SK-N-SH treated with all-trans-retinoic acid at 6 μM for 48 hours (cell line): ENCODE measurements around the gene GBX1.

ENCODE experiments used
- ATAC-seq: fragments of 200-7000 bp; cut with Tn5 transposase; 3 replicates; pipeline ENCODE4 v1.9.1; 2020; ENCODE audit warnings: mild to moderate bottlenecking, moderate library complexity
- ARNTL ChIP-seq: fragments of 450-650 bp; formaldehyde crosslinking; IDR thresholded peaks from 2 replicates; pipeline ENCODE4 v1.5.0; 2020; ENCODE audit warnings: low read depth, mild to moderate bottlenecking, moderate library complexity, borderline replicate concordance
- BACH2 ChIP-seq: fragments of 250-450 bp; sonication (Bioruptor Pico); IDR thresholded peaks from 2 replicates; pipeline ENCODE4 v1.9.0; 2021; ENCODE audit warnings: mild to moderate bottlenecking, borderline replicate concordance
- CREB5 ChIP-seq: fragments of 250-450 bp; sonication (Bioruptor Pico); IDR thresholded peaks from 2 replicates; pipeline ENCODE4 v1.5.1; 2020; ENCODE audit warnings: low read depth, mild to moderate bottlenecking, moderate library complexity
- CSRNP3 ChIP-seq: fragments of 250-450 bp; sonication (Bioruptor Pico); IDR thresholded peaks from 2 replicates; pipeline ENCODE4 v1.5.1; 2021; ENCODE audit warnings: mild to moderate bottlenecking, moderate library complexity
- GLIS3 ChIP-seq: fragments of 250-450 bp; sonication (Bioruptor Pico); IDR thresholded peaks from 2 replicates; pipeline ENCODE4 v1.5.0; 2020; ENCODE audit warnings: mild to moderate bottlenecking, moderate library complexity
- ISL1 ChIP-seq: fragments of 250-450 bp; sonication (Bioruptor Pico); IDR thresholded peaks from 2 replicates; pipeline ENCODE4 v2.1.2; 2022; ENCODE audit warnings: mild to moderate bottlenecking, moderate library complexity
- OSR1 ChIP-seq: fragments of 250-450 bp; sonication (Bioruptor Pico); IDR thresholded peaks from 2 replicates; pipeline ENCODE4 v1.8.0; 2022; ENCODE audit warnings: moderate library complexity, mild to moderate bottlenecking, inconsistent platforms
- PPARA ChIP-seq: fragments of 250-450 bp; sonication (Bioruptor Pico); IDR thresholded peaks from 2 replicates; pipeline ENCODE4 v1.5.0; 2020; ENCODE audit warnings: mild to moderate bottlenecking, borderline replicate concordance
- RARB ChIP-seq: fragments of 250-450 bp; sonication (Bioruptor Pico); IDR thresholded peaks from 2 replicates; pipeline ENCODE4 v1.8.0; 2021; ENCODE audit warnings: mild to moderate bottlenecking, moderate library complexity
- SNAI2 ChIP-seq: fragments of 250-450 bp; sonication (Bioruptor Pico); IDR thresholded peaks from 2 replicates; pipeline ENCODE4 v1.5.0; 2020; ENCODE audit warnings: mild to moderate bottlenecking, moderate library complexity
- TCF4 ChIP-seq: fragments of 250-450 bp; sonication (Bioruptor Pico); IDR thresholded peaks from 2 replicates; pipeline ENCODE4 v1.8.0; 2021; ENCODE audit warnings: mild to moderate bottlenecking, moderate library complexity, borderline replicate concordance
- ZFP3 ChIP-seq: fragments of 250-450 bp; sonication (Bioruptor Pico); IDR thresholded peaks from 2 replicates; pipeline ENCODE4 v1.5.0; 2020; ENCODE audit warnings: mild to moderate bottlenecking, moderate library complexity
- ZFP30 ChIP-seq: fragments of 450-650 bp; formaldehyde crosslinking; IDR thresholded peaks from 2 replicates; pipeline ENCODE4 v1.5.0; 2022; ENCODE audit warnings: mild to moderate bottlenecking, moderate library complexity
- ZNF70 ChIP-seq: fragments of 450-650 bp; formaldehyde crosslinking; IDR thresholded peaks from 2 replicates; pipeline ENCODE4 v1.5.0; 2020; ENCODE audit warnings: mild to moderate bottlenecking, moderate library complexity
- TF ChIP-seq, protein P1 (sequence below): fragments of 250-450 bp; sonication (Bioruptor Pico); IDR thresholded peaks from 2 replicates; pipeline ENCODE4 v1.5.0; 2020; ENCODE audit warnings: mild to moderate bottlenecking, moderate library complexity
- TF ChIP-seq, protein P2 (sequence below): fragments of 250-450 bp; sonication (Bioruptor Pico); IDR thresholded peaks from 2 replicates; pipeline ENCODE4 v1.8.0; 2020; ENCODE audit warnings: mild to moderate bottlenecking, moderate library complexity, borderline replicate concordance

Gene GBX1

DNA sequence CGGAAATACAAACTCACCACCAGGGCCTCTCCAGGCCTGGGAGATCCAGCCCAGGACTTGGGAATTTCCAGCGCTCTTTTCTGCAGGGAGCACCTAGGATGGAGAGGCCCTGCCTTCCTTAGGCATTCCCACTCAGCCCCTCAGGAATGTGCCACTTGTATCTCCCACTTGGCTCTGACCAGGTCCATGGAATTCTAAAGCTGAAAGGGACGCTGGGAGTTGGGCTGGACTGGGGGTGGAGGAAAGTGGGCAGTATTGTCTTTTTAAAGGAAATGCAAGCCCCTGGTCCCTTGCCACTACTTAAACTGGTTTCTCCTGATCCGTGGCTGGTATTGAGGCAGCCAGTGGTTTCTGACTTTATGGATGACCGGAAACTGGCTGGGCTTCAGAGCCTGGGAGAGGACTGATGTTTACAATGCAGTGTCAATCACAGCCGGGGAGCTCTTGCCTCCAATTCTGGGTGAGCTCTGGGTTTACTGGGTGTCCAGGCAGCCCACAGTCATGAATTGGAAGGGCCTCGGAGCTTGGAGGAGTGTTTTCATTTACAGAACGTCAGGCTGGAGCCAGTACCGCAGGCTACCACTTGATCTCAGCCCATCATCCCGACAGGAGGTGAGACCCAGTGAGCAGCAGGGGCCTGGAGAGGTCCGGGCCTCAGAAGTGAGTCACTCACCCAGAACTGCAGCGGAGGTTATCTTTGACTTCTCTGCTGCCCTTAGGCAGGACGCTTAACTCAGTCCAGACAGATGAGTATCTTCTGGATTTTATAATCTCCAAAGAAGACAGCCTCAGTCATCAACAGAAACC, 53.9 kb downstream of the GBX1 start:
- ATAC-seq = peak; percentile 83
- TF ChIP-seq OSR1 (no peak), ZFP3 (CRISPR knock-in tag) (no peak), TCF4 (peak; percentile 74; the same call in 1 of the 2 replicates), ISL1 (CRISPR knock-in tag) (peak; percentile 31; the same call in 1 of the 2 replicates), ZNF70 (CRISPR knock-in tag) (0 out of 2 replicates have a peak, but pooled peaks have one; percentile 46), ZFP30 (CRISPR knock-in tag) (no peak), SNAI2 (CRISPR knock-in tag) (no peak), GLIS3 (CRISPR knock-in tag) (no peak)
- TF ChIP-seq, protein P1, sequence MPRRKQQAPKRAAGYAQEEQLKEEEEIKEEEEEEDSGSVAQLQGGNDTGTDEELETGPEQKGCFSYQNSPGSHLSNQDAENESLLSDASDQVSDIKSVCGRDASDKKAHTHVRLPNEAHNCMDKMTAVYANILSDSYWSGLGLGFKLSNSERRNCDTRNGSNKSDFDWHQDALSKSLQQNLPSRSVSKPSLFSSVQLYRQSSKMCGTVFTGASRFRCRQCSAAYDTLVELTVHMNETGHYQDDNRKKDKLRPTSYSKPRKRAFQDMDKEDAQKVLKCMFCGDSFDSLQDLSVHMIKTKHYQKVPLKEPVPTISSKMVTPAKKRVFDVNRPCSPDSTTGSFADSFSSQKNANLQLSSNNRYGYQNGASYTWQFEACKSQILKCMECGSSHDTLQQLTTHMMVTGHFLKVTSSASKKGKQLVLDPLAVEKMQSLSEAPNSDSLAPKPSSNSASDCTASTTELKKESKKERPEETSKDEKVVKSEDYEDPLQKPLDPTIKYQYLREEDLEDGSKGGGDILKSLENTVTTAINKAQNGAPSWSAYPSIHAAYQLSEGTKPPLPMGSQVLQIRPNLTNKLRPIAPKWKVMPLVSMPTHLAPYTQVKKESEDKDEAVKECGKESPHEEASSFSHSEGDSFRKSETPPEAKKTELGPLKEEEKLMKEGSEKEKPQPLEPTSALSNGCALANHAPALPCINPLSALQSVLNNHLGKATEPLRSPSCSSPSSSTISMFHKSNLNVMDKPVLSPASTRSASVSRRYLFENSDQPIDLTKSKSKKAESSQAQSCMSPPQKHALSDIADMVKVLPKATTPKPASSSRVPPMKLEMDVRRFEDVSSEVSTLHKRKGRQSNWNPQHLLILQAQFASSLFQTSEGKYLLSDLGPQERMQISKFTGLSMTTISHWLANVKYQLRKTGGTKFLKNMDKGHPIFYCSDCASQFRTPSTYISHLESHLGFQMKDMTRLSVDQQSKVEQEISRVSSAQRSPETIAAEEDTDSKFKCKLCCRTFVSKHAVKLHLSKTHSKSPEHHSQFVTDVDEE (CRISPR knock-in tag) = peak; percentile 82; the same call in 1 of the 2 replicates

- ATAC-seq = peak; percentile 76
- TF ChIP-seq ARNTL (no peak), ZNF70 (CRISPR knock-in tag) (no peak)
- TF ChIP-seq, protein P2, sequence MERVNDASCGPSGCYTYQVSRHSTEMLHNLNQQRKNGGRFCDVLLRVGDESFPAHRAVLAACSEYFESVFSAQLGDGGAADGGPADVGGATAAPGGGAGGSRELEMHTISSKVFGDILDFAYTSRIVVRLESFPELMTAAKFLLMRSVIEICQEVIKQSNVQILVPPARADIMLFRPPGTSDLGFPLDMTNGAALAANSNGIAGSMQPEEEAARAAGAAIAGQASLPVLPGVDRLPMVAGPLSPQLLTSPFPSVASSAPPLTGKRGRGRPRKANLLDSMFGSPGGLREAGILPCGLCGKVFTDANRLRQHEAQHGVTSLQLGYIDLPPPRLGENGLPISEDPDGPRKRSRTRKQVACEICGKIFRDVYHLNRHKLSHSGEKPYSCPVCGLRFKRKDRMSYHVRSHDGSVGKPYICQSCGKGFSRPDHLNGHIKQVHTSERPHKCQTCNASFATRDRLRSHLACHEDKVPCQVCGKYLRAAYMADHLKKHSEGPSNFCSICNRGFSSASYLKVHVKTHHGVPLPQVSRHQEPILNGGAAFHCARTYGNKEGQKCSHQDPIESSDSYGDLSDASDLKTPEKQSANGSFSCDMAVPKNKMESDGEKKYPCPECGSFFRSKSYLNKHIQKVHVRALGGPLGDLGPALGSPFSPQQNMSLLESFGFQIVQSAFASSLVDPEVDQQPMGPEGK (CRISPR knock-in tag) = peak; percentile 74; the same call in 1 of the 2 replicates
These were observed 56.4 kb downstream of the GBX1 start for GRCh38 chr7:151110941-151111645.

DNA sequence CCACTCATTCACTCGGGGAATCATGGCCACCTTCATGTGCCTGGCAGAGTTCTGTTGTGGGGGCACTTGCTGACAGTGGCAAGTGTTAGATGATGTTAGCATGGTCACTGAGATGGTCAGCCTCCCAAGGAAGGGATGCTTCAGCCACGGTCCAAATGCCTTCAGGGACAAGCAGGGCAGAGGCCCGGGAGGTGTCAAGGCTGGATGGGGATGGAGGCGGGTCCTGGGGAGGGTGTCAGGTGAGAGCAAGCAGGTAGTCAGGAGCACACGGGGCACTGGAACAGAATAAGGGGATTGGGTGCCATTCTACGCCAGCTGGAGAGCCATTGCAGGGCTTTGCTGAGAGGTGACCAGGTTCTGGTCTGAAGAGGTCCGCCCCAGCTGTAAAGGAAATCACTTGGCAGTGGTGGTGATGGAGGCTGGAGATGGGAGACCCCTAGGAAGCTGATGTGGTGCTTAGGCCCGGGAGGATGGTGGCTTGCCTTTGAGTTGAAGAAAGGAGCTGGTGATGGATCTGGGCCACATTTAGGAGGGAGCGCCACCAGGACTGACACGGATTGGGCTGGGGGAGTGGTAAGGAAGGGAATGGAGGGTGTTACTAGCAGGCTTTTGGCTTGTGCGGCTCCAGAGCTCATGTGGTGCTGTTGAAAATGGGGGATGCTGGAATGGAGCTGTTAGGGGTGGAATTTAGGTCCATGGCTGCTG, 57.1 kb downstream of the GBX1 start:
- no peak for ATAC-seq
- no peak for TF ChIP-seq BACH2 (CRISPR knock-in tag)
- no peak for TF ChIP-seq CREB5
- no peak for TF ChIP-seq TCF4

GRCh38 chr7:151109094-151110048, 58.1 kb downstream of the GBX1 start:
- ATAC-seq = no peak
- TF ChIP-seq CSRNP3 (CRISPR knock-in tag) = no peak
- TF ChIP-seq BACH2 (CRISPR knock-in tag) = no peak
- no peak for TF ChIP-seq PPARA (CRISPR knock-in tag)
- no peak for TF ChIP-seq RARB (CRISPR knock-in tag)
- TF ChIP-seq ZFP30 (CRISPR knock-in tag) = no peak
